ENCODE measurements around the gene FAM83C. TPM values are rescaled to one million over a fixed set of nuclear protein-coding genes. Genes with fewer than 3 reads are reported as not detected.

The FAM83C gene
- total RNA-seq, 1 donor from 2014 or later, result not detected

- peak; percentile 93 for DNase-seq
- intact Hi-C loops (cut with micrococcal nuclease), result no loop called here
- Histone ChIP-seq H3K27me3 (ENCODE audit: low read depth) (no peaks in the 10 kb centered on the region), H3K27ac (replicated peaks) (peak within 1 kb of the TSS; percentile 99), H3K4me1 (peaks cover 45% of the 10 kb centered on the region), H3K9me3 (replicated peaks) (no peaks in the 10 kb centered on the region), H3K36me3 (peaks cover 40% of the 10 kb centered on the region), H3K4me3 (peak within 1 kb of the TSS; percentile 93)
- TF ChIP-seq, protein P1, sequence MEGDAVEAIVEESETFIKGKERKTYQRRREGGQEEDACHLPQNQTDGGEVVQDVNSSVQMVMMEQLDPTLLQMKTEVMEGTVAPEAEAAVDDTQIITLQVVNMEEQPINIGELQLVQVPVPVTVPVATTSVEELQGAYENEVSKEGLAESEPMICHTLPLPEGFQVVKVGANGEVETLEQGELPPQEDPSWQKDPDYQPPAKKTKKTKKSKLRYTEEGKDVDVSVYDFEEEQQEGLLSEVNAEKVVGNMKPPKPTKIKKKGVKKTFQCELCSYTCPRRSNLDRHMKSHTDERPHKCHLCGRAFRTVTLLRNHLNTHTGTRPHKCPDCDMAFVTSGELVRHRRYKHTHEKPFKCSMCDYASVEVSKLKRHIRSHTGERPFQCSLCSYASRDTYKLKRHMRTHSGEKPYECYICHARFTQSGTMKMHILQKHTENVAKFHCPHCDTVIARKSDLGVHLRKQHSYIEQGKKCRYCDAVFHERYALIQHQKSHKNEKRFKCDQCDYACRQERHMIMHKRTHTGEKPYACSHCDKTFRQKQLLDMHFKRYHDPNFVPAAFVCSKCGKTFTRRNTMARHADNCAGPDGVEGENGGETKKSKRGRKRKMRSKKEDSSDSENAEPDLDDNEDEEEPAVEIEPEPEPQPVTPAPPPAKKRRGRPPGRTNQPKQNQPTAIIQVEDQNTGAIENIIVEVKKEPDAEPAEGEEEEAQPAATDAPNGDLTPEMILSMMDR (IDR thresholded peaks at IDR 0.05; ENCODE audit: borderline replicate concordance), result peak; percentile 37
Observed at GRCh38 chr20:35277531-35278395, 14.5 kb downstream of the FAM83C start, which contains the start of gene MMP24OS. MMP24OS (minus strand) TSS chr20:35278122; CDS start chr20:35277929, 193 bp downstream.

- Histone ChIP-seq H3K27ac (replicated peaks) (peak overlapping the region; percentile 99), H3K27me3 (ENCODE audit: low read depth) (no peaks in the 10 kb centered on the region), H3K9me3 (replicated peaks) (no peaks in the 10 kb centered on the region), H3K36me3 (peaks cover 40% of the 10 kb centered on the region), H3K4me1 (peaks cover 38% of the 10 kb centered on the region), H3K4me3 (peak overlapping the region; percentile 93)
- TF ChIP-seq, protein P1 (IDR thresholded peaks at IDR 0.05; ENCODE audit: borderline replicate concordance), result no peak
- DNase-seq, result no peak
- intact Hi-C loops (cut with micrococcal nuclease), result no loop called here
Observed at GRCh38 chr20:35277127-35277526, 15.1 kb downstream of the FAM83C start.

DNA sequence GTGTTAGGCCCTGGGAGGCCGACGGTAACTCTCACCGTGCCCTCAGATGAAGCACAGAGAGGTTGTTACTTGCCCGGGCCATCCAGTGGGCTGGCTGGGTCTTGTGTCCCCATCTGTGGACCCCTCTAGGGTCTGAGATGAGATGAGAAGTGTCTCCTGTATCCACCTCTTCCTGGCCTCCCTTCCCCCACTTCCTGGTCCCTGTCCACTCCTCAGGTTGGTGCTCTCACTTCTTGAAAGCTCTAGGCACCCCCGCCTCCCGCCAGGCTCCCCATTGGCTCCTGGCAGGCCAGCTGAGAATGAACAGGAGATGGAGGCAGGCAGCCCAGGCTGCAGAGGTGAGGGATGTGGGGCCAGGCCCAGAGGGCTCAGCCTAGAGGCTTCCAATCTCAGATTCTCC is 15.8 kb downstream of the FAM83C start:
- intact Hi-C loops (cut with micrococcal nuclease), result no loop called here
- H3K27me3 ChIP-seq (ENCODE audit: low read depth), result no peaks in the 10 kb centered on the region
- no peak for DNase-seq
- TF ChIP-seq, protein P1 (IDR thresholded peaks at IDR 0.05; ENCODE audit: borderline replicate concordance), result no peak
- H3K4me1 ChIP-seq, result peaks cover 34% of the 10 kb centered on the region
- peak overlapping the region; percentile 99 for H3K27ac ChIP-seq (replicated peaks)
- H3K9me3 ChIP-seq (replicated peaks), result no peaks in the 10 kb centered on the region
- H3K36me3 ChIP-seq, result peaks cover 39% of the 10 kb centered on the region
- peak overlapping the region; percentile 93 for H3K4me3 ChIP-seq

DNA sequence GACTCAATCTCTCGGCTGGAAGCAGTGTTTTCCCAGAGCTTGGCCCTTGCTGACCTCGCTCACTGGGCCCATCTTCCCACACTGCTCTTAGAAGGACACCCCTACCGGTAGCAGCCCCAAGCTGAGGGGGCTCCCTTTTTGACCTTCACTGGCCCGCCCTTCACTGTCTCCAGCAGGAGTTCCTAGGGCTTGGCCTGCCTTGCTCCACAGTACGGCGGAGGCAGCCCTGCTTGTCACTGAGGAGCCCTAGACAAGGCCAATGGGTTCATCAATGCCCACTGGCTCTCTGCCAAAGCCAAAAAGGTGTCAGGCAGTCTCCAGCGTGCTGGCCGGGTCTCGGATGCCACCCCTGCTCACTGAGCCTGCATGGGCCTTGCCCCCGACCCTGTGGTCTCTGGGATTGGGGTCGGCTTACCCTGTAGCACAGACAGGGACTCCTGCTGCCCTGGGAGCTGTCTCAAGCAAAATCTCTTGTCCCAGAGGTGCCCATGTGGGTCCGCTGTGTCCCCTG is 16.4 kb downstream of the FAM83C start:
- H3K27me3 ChIP-seq (ENCODE audit: low read depth), result no peaks in the 10 kb centered on the region
- peaks cover 42% of the 10 kb centered on the region for H3K36me3 ChIP-seq
- no peaks in the 10 kb centered on the region for H3K9me3 ChIP-seq (replicated peaks)
- DNase-seq, result no peak
- no peak overlapping the region for H3K27ac ChIP-seq (replicated peaks)
- TF ChIP-seq, protein P1 (IDR thresholded peaks at IDR 0.05; ENCODE audit: borderline replicate concordance), result no peak
- H3K4me1 ChIP-seq, result peaks cover 34% of the 10 kb centered on the region
- H3K4me3 ChIP-seq, result peak overlapping the region; percentile 93
- intact Hi-C loops (cut with micrococcal nuclease), result no loop called here

GRCh38 chr20:35274172-35275092 is 17.8 kb downstream of the FAM83C start:
- Histone ChIP-seq H3K27ac (replicated peaks) (no peak overlapping the region), H3K36me3 (peaks cover 42% of the 10 kb centered on the region)
- intact Hi-C loops (cut with micrococcal nuclease), result no loop called here

More at GRCh38 chr20:35274172-35275092, 17.8 kb downstream of the FAM83C start:
- H3K4me3 ChIP-seq, result no peak overlapping the region
- peaks cover 34% of the 10 kb centered on the region for H3K4me1 ChIP-seq
- DNase-seq, result no peak
- H3K27me3 ChIP-seq (ENCODE audit: low read depth), result no peaks in the 10 kb centered on the region
- TF ChIP-seq, protein P1 (IDR thresholded peaks at IDR 0.05; ENCODE audit: borderline replicate concordance), result no peak
- H3K9me3 ChIP-seq (replicated peaks), result no peaks in the 10 kb centered on the region

Measured in left ventricle myocardium inferior (tissue), 1 donor.